Ecto neural progenitor cell (in vitro differentiated cells): Measurements from ENCODE around the gene SLC25A26.
A peak's percentile ranks its signal among the peaks of the same experiment; 100 is the strongest.

Experiments
- DNase-seq: peaks from one replicate; pipeline ENCODE4 v3.0.0-alpha.2; 2018; ENCODE audit warnings: low spot score

Gene SLC25A26

DNA sequence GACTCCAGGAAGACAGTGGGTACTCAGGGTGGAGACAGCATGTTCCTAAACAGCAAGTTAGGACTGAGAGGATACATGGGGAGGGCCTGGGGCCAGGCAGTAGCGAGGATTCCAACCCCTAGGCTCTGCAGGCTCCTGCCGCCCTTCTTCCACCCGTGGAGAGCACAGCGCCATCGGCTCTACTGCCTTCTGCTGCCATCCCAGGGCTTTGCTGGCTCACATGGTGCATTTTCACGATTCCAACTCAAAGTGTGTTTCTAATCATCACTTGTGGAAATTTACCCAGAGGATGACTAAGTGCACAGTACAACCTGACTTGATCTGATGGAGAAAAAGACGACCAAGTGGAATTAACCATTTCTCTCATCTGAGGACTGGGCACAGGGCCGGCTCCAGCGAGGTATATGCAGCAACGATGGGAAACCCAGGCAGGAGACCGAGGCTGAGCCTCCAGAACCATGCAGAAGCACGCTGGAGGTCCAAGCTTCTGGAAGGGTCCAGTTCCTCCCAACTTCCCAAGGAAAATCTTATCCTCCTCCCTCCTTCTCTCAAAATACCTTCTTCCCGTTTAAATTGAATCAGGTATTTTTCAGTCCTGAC lies 175.5 kb downstream of the SLC25A26 start:
- no peak for DNase-seq

DNA sequence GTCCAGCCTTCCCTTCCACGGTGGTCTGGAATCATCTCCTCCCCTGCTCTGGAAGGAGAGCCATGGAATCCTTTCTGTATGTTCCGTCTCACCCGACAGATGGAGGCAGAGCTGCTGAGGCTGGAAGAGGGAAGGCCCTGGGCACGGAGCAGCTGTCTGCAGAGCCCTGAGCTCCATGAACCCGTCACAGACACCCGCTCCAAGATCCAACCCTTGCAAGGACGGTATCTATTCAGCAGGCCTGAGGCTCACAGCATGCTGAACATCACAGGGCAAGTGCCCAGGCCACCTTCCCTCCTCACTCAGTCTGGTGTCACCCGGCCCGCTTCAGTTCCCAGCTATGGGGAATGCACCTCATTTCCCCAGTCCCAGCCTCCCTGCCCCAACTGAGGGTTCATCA lies 176.1 kb downstream of the SLC25A26 start:
- DNase-seq = no peak

DNA sequence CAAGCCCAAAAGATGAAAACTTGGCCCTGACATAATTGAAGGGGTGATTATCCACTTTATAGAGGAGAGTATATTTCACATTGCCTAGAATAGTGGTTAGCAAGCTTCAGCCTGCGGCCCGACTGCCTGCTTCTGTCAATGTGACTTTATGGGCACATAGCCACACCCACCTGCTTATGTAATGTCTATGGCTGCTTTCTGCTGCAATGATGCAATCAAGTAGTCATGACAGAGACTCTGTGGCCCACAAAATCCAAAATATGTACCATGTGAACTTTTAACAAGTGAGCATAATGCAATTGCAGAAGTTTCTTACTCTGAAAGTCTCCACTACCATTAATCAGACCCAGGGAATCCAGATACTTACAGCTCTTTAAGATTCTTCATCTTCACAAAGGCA lies 176.9 kb downstream of the SLC25A26 start:
- DNase-seq = no peak

DNA sequence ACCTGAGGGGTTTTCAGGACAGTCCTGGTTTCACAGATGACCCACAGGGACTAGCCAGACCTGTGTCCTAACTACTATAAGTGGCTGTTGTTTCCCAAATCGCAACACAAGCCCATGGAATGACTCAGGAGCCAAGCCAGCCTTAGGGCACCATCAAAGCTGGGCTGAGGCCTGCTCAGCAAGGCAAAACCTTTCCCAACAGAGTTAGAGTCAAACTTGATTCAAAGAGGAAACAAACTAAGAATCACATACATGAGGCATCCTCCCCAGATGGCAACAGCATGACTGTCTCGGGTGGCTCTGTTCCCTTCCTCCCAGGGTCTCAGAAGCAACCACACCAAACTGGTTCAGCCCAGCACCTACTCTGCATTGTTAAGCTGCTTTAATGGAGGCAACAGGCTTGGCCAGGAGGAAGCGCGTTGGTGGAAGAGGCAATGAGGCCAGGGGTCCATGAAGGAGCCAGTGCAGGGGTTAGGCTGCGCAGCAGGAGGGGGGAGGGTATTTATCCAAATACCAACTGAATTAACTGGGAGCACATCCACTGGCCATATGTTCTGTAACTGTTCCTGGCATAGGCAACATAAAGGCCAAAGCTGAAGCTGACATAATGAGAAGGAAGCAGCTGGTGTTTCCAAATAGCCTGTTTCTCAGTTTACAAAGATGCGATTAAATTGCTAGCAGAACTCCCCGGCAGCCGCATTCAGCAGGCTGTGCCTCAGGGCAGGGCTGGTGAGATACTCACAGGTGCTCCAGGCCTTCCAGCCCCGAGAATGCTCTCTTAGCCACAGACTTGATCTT lies 177.6 kb downstream of the SLC25A26 start:
- no peak for DNase-seq

DNA sequence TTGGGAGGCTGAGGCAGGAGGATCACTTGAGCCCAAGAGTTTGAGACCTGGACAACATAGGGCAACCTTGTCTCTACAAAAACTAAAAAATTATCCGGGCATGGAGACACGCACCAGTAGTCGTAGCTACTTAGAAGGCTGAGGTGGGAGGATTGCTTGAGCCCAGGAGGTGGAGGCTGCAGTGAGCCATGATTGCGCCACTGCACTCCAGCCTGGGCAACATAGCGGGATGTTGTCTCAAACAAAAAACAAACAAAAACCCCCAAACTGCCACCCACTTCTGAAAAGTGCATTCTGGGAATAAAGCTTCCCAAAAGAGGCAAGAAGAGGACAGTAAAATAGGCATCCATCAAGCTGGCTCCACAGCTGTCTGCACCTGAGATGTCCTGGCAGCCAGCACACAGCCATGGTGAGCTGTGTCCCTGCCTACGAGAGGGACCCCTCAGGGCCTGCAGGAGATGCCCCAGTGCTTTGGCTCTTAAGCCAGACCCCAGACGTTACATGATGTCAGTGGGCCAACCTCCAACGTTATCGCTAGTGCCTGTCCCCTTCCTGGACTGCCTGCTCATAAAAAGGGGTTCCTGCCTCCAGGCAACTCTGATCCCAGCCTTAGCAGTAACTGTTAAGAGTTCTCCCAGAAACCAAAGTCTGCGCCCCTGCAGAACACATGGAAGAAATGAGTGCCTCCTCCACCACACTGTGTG lies 178.9 kb downstream of the SLC25A26 start:
- no peak for DNase-seq

DNA sequence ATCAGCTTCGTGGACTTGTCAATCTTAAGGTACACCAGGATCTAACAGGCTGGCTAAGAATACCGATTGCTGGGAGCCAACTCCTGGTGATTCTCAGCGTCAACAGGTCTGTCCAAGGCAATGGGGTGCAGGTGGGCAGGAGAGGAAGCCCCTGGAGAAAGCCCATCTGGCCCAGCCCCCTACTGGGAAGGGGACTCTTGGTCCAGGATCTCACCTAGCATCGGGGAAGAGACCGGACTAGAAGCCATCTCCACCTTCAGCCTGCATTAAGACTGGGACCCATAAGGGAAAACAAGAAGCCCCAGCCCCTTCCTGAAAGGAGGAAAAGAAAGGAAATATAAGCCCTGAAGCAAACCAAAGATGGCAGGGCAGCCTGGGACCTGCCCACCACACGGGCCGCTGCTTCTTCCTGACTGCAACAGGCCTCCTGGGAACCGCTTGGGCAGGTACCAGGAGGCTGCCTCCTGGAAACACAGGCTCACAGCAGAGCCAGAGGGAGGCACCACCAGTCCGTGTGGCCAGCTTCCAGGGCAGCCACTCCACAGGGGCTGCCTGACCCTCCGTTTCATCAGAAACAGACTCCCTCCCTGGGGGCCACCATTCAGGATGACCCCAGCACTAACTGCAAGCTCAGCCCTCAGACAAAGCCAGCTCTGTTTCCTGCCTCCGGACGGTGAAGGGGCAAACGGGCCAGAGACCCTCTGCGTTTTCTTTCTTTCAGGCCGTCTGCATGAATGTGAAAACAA lies 179.8 kb downstream of the SLC25A26 start:
- DNase-seq = peak; percentile 61

DNA sequence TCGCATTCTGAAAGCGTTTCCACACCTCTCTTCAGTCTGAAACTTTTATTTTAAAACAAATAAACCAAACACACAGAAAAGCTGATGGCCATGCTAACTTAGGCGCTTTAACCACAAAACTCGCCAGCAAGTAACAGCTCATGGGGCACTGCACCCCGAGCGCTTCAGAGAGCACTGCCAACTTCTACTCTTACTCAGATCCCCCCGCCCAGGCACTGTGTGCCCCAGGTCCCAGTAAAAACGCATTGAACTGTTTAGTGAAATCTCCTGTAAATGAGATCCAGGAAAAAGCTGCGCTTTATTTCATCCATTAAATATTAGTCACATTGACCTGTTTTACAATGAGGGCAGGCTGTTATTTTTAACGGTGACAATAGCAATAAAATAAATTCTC lies 180.4 kb downstream of the SLC25A26 start:
- DNase-seq = no peak

DNA sequence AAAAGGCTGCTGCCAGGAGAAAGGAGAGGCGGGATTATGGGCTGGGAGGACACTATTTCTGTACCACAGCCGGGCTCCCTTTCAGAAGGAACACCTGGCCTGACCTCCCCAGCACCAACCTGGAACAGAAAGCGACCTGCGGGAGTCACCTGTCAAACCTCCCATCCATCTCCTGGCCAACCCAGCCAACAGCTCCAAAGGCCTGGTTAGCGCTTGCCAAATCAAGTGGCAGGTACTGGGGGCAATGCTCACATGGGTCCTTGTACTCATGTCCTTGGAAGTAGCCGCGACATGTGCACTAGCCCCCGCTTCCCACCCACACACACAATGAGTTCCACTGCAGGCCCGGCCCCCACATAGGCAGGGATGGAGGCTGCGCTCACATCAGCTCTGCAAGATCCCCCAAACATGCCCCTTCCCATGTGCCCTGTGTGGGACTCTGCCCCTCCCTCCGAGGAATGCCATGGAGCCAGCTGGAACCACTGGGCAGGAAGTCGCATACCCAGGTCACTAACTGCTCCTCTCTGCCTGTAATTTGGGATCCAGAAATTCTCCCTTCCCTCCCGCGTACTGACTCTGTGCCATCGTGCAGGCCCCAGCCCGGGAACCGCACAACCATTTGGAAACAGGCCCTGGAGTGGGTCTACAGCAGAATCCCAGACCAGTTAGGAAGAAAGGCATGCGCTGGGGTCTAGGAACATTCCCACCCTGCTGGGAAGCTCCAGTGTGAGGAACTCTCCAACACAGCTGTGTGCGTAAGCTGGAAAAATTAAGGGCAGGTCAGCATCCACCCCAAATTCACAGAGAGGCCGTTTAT lies 181.1 kb downstream of the SLC25A26 start:
- peak; percentile 46 for DNase-seq

DNA sequence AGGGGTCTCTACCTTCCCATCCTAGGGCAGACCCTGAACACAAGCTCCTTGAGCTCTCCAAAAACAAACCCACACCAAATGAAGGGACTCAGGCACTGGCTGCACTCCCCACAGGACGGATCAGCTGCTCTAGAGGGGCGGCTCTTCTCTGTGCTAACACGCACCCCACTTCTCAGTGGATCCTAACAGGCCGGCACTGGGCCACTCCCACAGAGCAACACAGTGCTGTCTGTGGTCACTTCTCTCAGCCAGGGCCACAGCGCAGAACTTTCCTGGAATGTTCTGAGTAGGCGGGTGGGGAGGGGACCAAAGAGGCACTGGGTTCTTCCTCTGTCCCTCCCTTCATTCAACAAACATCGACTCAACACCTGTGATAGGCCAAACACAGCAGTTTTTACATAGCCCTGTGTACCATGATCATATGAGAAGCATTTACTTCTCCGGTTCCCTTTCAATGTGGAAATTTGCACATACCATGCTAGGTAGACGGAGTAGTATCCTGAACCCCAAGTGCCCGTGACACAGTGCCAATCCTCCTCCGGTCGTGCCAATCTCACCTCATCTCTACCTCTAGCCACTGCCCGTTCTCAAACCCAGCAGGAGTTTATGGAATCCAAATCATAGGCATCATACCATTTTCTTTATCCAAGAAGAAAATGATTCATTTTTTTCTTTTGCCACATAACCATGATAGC lies 181.9 kb downstream of the SLC25A26 start:
- peak; percentile 40 for DNase-seq

DNA sequence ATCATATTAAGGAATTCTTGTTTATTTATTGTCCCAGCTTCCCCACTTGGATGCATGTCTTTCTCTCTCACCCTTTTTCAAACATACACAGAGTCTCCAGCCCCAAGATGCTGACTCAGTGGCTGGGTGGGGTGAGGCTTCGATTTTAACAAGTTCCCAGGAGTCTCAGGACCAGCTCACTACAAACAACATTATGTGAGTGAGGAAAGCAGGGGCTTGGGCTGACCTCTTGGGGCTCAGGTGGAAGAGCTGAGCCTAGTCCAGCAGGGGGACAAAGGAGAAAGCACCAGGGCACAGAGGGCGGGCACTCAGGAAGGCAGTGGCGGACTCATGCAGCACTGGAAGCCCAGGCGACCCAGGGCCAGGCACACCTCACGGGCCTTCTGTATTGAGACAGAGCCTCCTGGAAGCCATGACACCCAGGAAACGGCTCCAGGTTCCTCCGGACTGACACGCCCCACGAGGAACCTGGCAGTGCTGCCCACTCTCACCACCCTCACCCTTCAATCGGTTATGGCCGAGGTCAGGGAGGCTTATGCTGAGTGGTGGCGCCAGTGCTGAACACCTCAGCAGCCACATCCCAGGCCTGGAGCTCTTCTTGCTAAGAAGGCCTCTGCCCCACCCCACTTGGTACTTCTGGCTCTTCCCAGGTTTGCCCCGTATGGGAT lies 182.7 kb downstream of the SLC25A26 start:
- peak; percentile 33 for DNase-seq

DNA sequence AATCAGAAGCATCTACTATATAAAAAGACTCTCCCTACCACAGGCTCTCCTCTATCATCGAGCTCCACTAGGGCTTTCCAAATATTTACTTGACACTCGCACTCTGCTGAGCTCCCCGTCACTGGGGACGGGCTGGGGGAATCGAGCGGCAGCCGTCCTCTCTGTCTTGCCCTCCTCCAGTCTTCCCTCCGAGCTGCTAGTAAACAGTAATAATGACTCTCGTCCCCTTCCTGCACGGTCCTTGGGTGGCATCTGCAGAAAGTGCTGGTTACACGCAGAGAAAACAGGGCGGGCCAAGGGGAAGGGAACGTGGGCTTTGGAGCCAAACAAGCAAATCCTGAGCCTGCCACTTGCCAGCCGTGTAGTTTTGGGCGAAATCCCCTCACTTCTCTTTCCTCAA lies 183.4 kb downstream of the SLC25A26 start:
- peak; percentile 29 for DNase-seq

DNA sequence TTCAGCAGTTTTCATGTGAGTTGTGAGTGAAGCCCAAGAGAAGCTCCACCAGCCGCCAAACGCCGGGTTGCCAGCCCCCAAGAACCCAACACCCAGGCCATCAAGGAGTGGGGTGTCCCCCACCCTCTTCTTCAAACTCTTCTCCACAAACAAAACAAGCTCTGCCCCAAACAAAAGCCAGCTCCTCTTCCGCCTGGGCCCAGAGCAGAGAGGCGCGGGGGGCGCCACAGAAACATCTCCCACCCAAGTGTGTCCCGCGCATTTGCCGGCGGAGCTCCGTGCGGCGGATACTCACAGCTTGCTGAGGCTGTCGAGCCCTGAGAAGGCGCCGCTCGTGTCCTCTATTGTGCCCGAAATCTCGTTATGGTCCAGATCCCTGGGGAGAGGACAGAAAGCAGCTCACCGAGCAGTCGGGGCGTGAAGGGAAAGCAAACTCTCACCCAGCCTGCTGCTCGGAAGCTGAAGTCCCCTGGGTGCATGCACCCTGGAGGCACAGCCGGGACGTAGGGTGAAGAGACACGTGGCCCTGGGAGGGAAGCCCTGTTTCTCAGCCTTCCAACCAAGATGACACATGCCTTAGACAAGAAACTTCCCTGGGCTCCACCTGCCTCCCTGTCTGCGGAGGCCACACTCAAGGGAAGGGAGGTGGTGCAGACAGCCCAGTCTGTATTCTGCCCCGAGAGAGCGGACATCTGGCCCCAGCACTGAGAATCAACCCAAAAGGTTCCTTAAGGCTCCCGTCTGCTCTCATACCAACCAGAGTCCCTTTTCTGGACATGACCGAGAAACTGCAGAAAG lies 184.3 kb downstream of the SLC25A26 start:
- no peak for DNase-seq

DNA sequence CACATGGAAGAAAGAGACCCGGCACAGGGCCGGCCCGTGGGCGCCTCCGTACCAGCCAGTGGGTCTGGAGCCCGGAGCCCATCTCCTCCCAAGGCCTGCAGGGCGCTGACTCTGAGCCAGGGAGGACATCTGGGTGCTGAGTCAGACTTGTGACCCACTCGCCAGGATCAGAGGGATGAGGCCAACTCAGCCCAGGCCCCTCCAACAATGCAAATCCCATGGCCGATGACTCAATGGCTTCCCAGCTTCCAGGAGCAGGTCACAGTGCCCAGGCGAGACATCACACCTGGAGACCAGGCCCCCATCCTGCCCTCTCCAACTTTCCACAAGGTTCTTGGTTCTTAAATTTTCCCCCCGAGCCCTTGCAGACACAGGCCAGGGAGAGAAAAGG lies 184.9 kb downstream of the SLC25A26 start:
- DNase-seq = peak; percentile 38

DNA sequence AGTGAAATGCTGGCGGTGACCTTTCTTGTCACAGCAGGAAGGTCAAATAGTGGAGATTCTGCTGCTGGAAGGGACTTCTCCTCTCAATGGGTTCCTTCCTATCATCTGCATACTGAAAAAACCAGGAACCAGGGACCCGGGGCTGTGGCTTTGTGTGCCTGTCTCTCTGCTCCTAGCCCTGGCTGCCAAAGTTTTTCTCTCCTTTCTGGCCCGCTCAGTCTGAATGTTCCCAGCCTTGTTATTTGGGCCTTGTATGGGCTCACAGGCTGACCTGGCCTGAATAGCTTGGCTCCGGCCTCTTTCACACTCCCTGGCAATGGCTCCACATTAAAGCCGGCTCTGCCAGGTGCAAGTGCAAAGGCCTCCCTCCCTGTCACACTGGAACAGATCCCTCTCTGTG lies 185.4 kb downstream of the SLC25A26 start:
- no peak for DNase-seq

DNA sequence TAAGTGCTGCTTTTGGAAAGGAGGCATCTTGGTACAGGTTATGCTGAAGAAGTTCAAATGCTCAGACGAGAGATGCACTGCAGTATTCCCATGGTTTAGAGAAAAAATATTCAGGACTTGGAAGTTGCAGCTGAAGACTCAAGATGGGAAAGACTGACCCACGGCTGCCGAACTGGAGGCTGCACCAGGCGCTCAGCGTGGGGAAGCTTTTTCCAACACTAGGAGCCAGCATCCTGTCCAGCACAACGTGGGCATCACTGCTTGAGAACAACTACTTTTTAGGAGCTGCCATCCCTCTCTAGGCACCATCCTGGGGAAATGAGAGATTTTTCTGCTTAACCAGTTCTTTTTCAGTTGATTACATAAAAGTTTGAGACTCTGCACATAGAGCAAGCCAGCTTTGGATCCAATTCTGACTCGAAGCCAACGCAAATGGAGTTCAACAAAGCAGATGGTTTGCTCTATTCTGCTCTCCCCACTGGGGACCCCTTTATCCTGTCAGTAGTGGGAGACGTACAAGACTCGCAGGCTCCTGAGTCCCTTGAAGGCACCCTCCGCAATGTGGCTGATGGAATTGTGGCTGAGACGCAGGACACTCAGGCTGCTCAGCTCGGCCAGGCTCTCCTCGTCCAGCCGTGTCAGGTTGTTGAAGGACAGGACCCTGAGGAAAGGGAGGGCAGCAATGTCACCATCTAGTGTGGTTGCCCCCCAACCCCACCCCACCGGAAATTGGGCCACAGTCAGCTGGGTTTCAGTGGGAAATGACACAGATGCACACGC lies 186.2 kb downstream of the SLC25A26 start:
- DNase-seq = no peak

DNA sequence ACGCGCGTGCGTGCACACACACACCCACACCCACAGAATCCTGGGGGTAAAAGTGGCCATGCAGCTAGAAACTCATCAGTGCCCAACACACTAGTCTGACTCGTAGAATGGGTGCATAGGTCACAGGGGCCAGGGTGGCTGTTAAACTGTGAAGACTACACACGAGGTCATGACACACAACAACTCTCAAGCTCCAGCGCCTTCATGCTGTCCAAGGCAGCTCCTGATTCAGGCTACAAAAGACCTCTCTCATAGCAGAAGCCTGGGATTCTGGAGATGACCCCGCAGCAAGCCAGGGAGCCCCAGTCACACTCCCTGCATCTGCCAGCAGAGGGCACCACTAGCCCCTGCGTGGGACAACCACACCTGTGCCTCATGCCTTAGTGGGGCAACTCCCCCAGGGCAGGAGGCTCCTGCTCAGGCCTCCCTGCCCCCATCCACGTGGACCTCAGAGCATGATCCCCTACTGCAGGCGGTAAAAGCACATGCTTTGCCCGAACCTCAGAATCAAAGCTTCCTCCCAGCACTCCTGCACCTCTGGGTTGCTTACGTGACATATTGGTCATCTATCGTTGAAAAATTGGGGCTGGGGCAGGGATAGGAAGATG lies 186.9 kb downstream of the SLC25A26 start:
- peak; percentile 85 for DNase-seq

DNA sequence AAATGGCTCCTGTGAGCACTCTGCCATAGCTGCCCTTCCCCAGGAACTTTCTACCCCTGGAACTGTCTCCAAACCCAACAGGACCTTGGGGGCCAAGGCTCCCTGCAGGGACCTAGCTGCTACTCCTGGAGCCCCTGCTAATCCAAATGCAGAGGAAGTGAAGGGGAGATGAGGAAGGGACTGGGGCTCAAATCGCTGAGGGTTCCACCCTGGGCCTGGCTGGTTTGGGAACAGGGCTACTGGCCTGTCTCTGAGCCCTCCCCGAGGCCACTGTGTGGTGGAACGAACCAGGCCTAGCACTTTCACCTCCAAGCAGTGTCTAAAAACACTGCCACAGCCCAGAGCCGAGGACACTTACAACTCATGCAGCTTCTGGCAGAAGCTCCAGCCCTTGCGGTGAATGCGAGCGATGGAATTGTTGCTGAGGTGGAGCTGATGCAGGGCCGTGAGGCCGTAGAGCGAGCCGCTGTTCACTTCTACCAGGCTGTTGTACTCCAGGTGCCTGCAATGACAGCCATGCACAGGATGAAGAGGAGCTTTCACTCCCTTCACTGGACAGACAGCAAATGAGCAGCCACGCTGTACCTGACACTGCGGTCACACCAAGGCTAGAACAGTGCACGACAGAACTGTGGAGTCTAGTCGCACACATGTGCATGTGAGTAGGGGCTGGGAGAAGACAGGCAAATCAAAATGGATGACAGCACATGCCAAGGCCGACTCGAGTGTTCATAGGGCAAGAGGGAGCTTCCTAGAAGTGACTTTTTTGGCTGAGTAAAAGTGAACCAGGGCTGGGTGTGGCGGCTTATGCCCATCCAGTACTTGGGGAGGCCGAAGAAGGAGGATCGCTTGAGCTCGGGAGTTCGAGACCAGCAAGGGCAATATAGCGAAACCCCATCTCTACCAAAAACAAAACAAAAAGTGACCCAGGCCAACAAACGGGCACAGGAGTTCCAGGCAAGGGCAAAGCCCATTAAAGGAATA lies 189.3 kb downstream of the SLC25A26 start:
- peak; percentile 32 for DNase-seq
